H1 (cell line): ENCODE results near the gene APOL1.
"Not testable (repeated sequence)": the region's sequence is repeated elsewhere in the genome, so short reads cannot be mapped to it uniquely, and the experiment has no call there.

Source experiments
- BRCA1 ChIP-seq: IDR thresholded peaks from 2 replicates; pipeline ENCODE4 v1.6.1; 2012; ENCODE audit warnings: low read depth, low read length, improper control_type of control experiment
- CHD2 ChIP-seq: IDR thresholded peaks from 2 replicates; pipeline ENCODE4 v1.6.1; 2012; ENCODE audit warnings: low read length, improper control_type of control experiment
- KDM5A ChIP-seq: fragments of 200-600 bp; IDR thresholded peaks from 2 replicates; pipeline ENCODE4 v1.7.1; 2012; ENCODE audit warnings: mild to moderate bottlenecking, low read length, inconsistent platforms, mixed read lengths
- POLR2A ChIP-seq, 2 experiments: IDR thresholded peaks; 1 replicate in 1 of 2; 2 replicates in 1 of 2; pipeline ENCODE4 v1.6.1; 2011; ENCODE audit warnings: low read depth in 2 of 2, low read length in 2 of 2, mild to moderate bottlenecking in 2 of 2; ENCODE audit errors: control extremely low read depth in 1 of 2
- POLR2AphosphoS5 ChIP-seq: IDR thresholded peaks from 2 replicates; pipeline ENCODE4 v1.6.1; 2011; ENCODE audit warnings: low read depth, low read length
- SP4 ChIP-seq: IDR thresholded peaks from 2 replicates; pipeline ENCODE4 v1.6.1; 2012; ENCODE audit warnings: low read length, inconsistent platforms
- SRF ChIP-seq: IDR thresholded peaks from 2 replicates; pipeline ENCODE4 v1.6.1; 2011; ENCODE audit warnings: mild to moderate bottlenecking, low read depth, low read length, moderate library complexity
- TF ChIP-seq, protein P1 (sequence below), 3 experiments: IDR thresholded peaks; 1 replicate in 2 of 3; 2 replicates in 1 of 3; pipeline versions ENCODE4 v1.5.1 to v1.6.1; 2011; ENCODE audit warnings: low read length in 3 of 3, mild to moderate bottlenecking in 3 of 3, inconsistent platforms in 2 of 3, low read depth in 1 of 3, moderate library complexity in 1 of 3; ENCODE audit not compliant: insufficient read depth in 1 of 3; ENCODE audit errors: control extremely low read depth in 1 of 3
- TF ChIP-seq, protein P2 (sequence below): IDR thresholded peaks from 2 replicates; pipeline ENCODE4 v1.6.1; 2012; ENCODE audit warnings: inconsistent platforms
- TF ChIP-seq, protein P3 (sequence below): IDR thresholded peaks from 2 replicates; pipeline ENCODE4 v1.6.1; 2011; ENCODE audit warnings: low read length, improper control_type of control experiment

DNA sequence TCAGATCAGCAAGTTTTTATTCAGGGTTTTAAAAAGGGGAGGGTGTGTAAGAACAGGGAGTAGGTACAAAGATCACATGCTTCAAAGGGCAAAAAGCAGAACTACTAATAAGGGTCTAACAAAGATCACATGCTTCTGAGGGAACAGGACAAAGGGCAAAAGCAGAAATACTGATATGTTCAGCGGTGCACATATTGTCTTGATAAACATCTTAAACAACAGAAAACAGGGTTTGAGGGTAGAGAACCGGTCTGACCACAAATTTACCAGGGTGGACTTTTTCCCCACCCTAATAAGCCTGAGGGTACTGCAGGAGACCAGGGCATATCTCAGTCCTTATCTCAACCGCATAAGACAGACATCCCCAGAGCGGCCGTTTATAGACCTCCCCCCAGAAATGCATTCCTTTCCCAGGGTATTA is 43.4 kb upstream of the APOL1 start:
- TF ChIP-seq, protein P1, sequence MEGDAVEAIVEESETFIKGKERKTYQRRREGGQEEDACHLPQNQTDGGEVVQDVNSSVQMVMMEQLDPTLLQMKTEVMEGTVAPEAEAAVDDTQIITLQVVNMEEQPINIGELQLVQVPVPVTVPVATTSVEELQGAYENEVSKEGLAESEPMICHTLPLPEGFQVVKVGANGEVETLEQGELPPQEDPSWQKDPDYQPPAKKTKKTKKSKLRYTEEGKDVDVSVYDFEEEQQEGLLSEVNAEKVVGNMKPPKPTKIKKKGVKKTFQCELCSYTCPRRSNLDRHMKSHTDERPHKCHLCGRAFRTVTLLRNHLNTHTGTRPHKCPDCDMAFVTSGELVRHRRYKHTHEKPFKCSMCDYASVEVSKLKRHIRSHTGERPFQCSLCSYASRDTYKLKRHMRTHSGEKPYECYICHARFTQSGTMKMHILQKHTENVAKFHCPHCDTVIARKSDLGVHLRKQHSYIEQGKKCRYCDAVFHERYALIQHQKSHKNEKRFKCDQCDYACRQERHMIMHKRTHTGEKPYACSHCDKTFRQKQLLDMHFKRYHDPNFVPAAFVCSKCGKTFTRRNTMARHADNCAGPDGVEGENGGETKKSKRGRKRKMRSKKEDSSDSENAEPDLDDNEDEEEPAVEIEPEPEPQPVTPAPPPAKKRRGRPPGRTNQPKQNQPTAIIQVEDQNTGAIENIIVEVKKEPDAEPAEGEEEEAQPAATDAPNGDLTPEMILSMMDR (IDR thresholded peaks at IDR 0.05; ENCODE audit: control extremely low read depth in 1 of 3, insufficient read depth in 1 of 3, low read depth in 1 of 3, low read length in 3 of 3), result not testable (repeated sequence)
- TF ChIP-seq POLR2A (IDR thresholded peaks at IDR 0.05; ENCODE audit: control extremely low read depth in 1 of 2, low read depth in 2 of 2, low read length in 2 of 2); SRF; KDM5A; BRCA1; CHD2; SP4; POLR2AphosphoS5: not testable (repeated sequence)
- TF ChIP-seq, protein P2, sequence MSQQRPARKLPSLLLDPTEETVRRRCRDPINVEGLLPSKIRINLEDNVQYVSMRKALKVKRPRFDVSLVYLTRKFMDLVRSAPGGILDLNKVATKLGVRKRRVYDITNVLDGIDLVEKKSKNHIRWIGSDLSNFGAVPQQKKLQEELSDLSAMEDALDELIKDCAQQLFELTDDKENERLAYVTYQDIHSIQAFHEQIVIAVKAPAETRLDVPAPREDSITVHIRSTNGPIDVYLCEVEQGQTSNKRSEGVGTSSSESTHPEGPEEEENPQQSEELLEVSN, result not testable (repeated sequence)
- TF ChIP-seq, protein P3, sequence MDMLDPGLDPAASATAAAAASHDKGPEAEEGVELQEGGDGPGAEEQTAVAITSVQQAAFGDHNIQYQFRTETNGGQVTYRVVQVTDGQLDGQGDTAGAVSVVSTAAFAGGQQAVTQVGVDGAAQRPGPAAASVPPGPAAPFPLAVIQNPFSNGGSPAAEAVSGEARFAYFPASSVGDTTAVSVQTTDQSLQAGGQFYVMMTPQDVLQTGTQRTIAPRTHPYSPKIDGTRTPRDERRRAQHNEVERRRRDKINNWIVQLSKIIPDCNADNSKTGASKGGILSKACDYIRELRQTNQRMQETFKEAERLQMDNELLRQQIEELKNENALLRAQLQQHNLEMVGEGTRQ, result not testable (repeated sequence)
